ENCODE measurements around the gene DIS3L2.

Gene DIS3L2

GRCh38 chr2:232242316-232242715 lies 280.8 kb downstream of the DIS3L2 start:
- no peak for TF ChIP-seq FOXP2 (optimal IDR thresholded peaks at IDR 0.05; ENCODE audit: borderline replicate concordance, extremely low read depth, extremely low read length, insufficient read depth)
- no peak for TF ChIP-seq POLR2AphosphoS5 (IDR thresholded peaks at IDR 0.05; ENCODE audit: low read depth, low read length)
- TF ChIP-seq SIN3A (IDR thresholded peaks at IDR 0.05; ENCODE audit: borderline replicate concordance, insufficient read depth, low read length), result no peak
- TF ChIP-seq TAF1 (IDR thresholded peaks at IDR 0.05; ENCODE audit: borderline replicate concordance, insufficient read depth, low read length), result no peak
- TF ChIP-seq, protein P1, sequence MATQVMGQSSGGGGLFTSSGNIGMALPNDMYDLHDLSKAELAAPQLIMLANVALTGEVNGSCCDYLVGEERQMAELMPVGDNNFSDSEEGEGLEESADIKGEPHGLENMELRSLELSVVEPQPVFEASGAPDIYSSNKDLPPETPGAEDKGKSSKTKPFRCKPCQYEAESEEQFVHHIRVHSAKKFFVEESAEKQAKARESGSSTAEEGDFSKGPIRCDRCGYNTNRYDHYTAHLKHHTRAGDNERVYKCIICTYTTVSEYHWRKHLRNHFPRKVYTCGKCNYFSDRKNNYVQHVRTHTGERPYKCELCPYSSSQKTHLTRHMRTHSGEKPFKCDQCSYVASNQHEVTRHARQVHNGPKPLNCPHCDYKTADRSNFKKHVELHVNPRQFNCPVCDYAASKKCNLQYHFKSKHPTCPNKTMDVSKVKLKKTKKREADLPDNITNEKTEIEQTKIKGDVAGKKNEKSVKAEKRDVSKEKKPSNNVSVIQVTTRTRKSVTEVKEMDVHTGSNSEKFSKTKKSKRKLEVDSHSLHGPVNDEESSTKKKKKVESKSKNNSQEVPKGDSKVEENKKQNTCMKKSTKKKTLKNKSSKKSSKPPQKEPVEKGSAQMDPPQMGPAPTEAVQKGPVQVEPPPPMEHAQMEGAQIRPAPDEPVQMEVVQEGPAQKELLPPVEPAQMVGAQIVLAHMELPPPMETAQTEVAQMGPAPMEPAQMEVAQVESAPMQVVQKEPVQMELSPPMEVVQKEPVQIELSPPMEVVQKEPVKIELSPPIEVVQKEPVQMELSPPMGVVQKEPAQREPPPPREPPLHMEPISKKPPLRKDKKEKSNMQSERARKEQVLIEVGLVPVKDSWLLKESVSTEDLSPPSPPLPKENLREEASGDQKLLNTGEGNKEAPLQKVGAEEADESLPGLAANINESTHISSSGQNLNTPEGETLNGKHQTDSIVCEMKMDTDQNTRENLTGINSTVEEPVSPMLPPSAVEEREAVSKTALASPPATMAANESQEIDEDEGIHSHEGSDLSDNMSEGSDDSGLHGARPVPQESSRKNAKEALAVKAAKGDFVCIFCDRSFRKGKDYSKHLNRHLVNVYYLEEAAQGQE (IDR thresholded peaks at IDR 0.05; ENCODE audit: insufficient read depth in 1 of 2, low read depth in 2 of 2, low read length in 2 of 2), result no peak

DNA sequence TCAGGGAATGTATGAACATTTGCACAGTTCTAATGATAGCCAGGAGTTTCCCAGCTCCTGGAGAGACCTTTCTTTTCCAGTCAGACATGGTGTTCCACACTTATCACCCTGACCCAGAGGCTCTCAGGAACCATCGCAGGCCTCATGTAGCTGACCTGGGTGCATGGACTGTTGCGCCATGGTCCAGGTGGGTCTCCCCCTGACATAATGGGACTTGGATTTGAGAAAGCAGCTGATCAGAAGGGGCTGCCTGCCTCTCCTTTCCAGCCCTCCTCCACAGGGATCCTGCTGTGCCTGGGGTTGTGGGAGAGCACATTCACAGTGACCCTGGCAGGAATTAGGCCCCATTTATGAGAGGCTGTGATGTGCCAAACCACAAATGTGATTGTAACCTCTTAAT lies 283.6 kb downstream of the DIS3L2 start:
- TF ChIP-seq SIN3A (IDR thresholded peaks at IDR 0.05; ENCODE audit: borderline replicate concordance, insufficient read depth, low read length) (no peak), TAF1 (IDR thresholded peaks at IDR 0.05; ENCODE audit: borderline replicate concordance, insufficient read depth, low read length) (no peak), FOXP2 (optimal IDR thresholded peaks at IDR 0.05; ENCODE audit: borderline replicate concordance, extremely low read depth, extremely low read length, insufficient read depth) (no peak), POLR2AphosphoS5 (IDR thresholded peaks at IDR 0.05; ENCODE audit: low read depth, low read length) (no peak)
- TF ChIP-seq, protein P1 (IDR thresholded peaks at IDR 0.05; ENCODE audit: insufficient read depth in 1 of 2, low read depth in 2 of 2, low read length in 2 of 2), result no peak

- TF ChIP-seq SIN3A (IDR thresholded peaks at IDR 0.05; ENCODE audit: borderline replicate concordance, insufficient read depth, low read length), result no peak
- no peak for TF ChIP-seq TAF1 (IDR thresholded peaks at IDR 0.05; ENCODE audit: borderline replicate concordance, insufficient read depth, low read length)
- TF ChIP-seq POLR2AphosphoS5 (IDR thresholded peaks at IDR 0.05; ENCODE audit: low read depth, low read length), result no peak
- TF ChIP-seq, protein P1 (IDR thresholded peaks at IDR 0.05; ENCODE audit: insufficient read depth in 1 of 2, low read depth in 2 of 2, low read length in 2 of 2), result no peak
- TF ChIP-seq FOXP2 (optimal IDR thresholded peaks at IDR 0.05; ENCODE audit: borderline replicate concordance, extremely low read depth, extremely low read length, insufficient read depth), result no peak
These were observed 284.7 kb downstream of the DIS3L2 start for GRCh38 chr2:232246245-232246644.

DNA sequence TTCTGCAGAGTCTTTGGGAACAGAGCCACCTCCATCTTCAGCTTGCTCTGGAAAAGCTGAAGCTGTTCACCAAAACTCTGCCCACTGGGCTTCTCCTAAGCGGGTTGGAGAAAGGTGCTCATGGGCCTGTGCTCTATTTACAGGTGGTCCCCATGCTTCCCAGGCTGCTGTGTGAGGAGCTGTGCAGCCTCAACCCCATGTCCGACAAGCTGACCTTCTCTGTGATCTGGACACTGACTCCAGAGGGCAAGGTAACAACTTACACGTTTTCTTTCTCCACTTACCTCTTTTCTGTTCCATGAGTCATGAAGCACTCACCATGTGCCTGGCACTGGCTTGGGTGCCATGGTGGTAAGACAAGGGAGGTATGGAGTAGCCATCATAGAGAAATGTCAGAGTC lies 287.6 kb downstream of the DIS3L2 start:
- no peak for TF ChIP-seq POLR2AphosphoS5 (IDR thresholded peaks at IDR 0.05; ENCODE audit: low read depth, low read length)
- TF ChIP-seq, protein P1 (IDR thresholded peaks at IDR 0.05; ENCODE audit: insufficient read depth in 1 of 2, low read depth in 2 of 2, low read length in 2 of 2), result no peak
- TF ChIP-seq TAF1 (IDR thresholded peaks at IDR 0.05; ENCODE audit: borderline replicate concordance, insufficient read depth, low read length), result no peak
- no peak for TF ChIP-seq FOXP2 (optimal IDR thresholded peaks at IDR 0.05; ENCODE audit: borderline replicate concordance, extremely low read depth, extremely low read length, insufficient read depth)
- TF ChIP-seq SIN3A (IDR thresholded peaks at IDR 0.05; ENCODE audit: borderline replicate concordance, insufficient read depth, low read length), result no peak

All from PFSK-1 (cell line).